Measurements from ENCODE around the gene IFT22.

GRCh38 chr7:101328159-101328558 lies 6.5 kb upstream of the IFT22 start:
- TF ChIP-seq FOXP2 (optimal IDR thresholded peaks at IDR 0.05; ENCODE audit: control extremely low read depth, extremely low read length, insufficient read depth), result no peak
- TF ChIP-seq POLR2AphosphoS5 (IDR thresholded peaks at IDR 0.05; ENCODE audit: borderline replicate concordance, low read depth, low read length), result no peak
- TF ChIP-seq EZH2 (IDR thresholded peaks at IDR 0.05), result no peak

Measured in SK-N-MC (cell line).